A549 (cell line): ENCODE results near the gene KIF13A. TPM values are rescaled to one million over a fixed set of nuclear protein-coding genes. Genes with fewer than 3 reads are reported as not detected.

Source experiments
- ATAC-seq, 2 experiments: fragments of 200-7000 bp in 1 of 2; fragments of >200 bp in 1 of 2; cut with Nextera tagmentation in 1 of 2; cut with Tn5 transposase in 1 of 2; 3 replicates each; pipeline versions ENCODE4 v1.8.0 to v1.9.1; 2018 to 2020; ENCODE audit warnings: mild to moderate bottlenecking in 1 of 2, moderate library complexity in 1 of 2
- CTCF ChIA-PET: fragments of 300-600 bp; sonication (Branson Sonifier 250); formaldehyde crosslinking; extraction: SDS; loops from one replicate; lab custom pipeline; 2021; ENCODE audit warnings: antibody characterized with exemption, inconsistent platforms; lab: Yijun Ruan, JAX
- POLR2A ChIA-PET: fragments of 350-600 bp; formaldehyde crosslinking; extraction: SDS; loops from one replicate; lab custom pipeline; 2021; ENCODE audit warnings: antibody characterized with exemption, inconsistent platforms; lab: Yijun Ruan, JAX
- DNase-seq, 2 experiments: peaks; one replicate each; pipeline versions ENCODE4 v3.0.0 to v3.0.0-alpha.2; 2011 to 2016; ENCODE audit warnings: low read depth in 1 of 2, low spot score in 1 of 2
- FAIRE-seq: peaks from 2 replicates; lab custom pipeline; 2011; peaks lifted over from hg19 to GRCh38; lab: Jason Lieb, UNC
- H3K27ac ChIP-seq, 2 experiments: fragments of >200 bp; sonication (Bioruptor Twin); formaldehyde crosslinking; 3 replicates each; pipeline ENCODE4 v1.5.1; 2016 to 2017
- H3K4me1 ChIP-seq: fragments of >200 bp; sonication (Bioruptor Twin); formaldehyde crosslinking; 3 replicates; pipeline ENCODE4 v1.6.1; 2016
- H3K4me2 ChIP-seq: fragments of >200 bp; sonication (Bioruptor Twin); formaldehyde crosslinking; 3 replicates; pipeline ENCODE4 v1.6.1; 2016
- H3K4me3 ChIP-seq: fragments of >200 bp; sonication (Bioruptor Twin); formaldehyde crosslinking; 3 replicates; pipeline ENCODE4 v1.5.1; 2016
- H3K9me3 ChIP-seq: fragments of >200 bp; sonication (Bioruptor Twin); formaldehyde crosslinking; 3 replicates; pipeline ENCODE4 v1.6.1; 2016
- E2F6 ChIP-seq: IDR thresholded peaks from 2 replicates; pipeline ENCODE4 v1.6.1; 2012; ENCODE audit warnings: low read depth, borderline replicate concordance
- EHMT2 ChIP-seq: fragments of 200-600 bp; sonication (generic); IDR thresholded peaks from 2 replicates; pipeline ENCODE4 v1.6.1; 2016; ENCODE audit warnings: antibody characterized with exemption, low read depth, mild to moderate bottlenecking, moderate library complexity
- FOSL2 ChIP-seq, 2 experiments: fragments of 450-650 bp in 1 of 2; fragments of >200 bp in 1 of 2; sonication (Bioruptor Twin) in 1 of 2; formaldehyde crosslinking; IDR thresholded peaks; 2 replicates each; pipeline versions ENCODE4 v1.5.0 to v1.6.1; 2016 to 2020; ENCODE audit warnings: mild to moderate bottlenecking in 1 of 2, moderate library complexity in 1 of 2
- GATA3 ChIP-seq: IDR thresholded peaks from 2 replicates; pipeline ENCODE4 v1.6.1; 2012; ENCODE audit warnings: borderline replicate concordance
- HES2 ChIP-seq: fragments of >200 bp; sonication (Bioruptor Twin); formaldehyde crosslinking; IDR thresholded peaks from 2 replicates; pipeline ENCODE4 v1.6.1; 2016
- HOXA7 ChIP-seq: fragments of 250-450 bp; sonication (Bioruptor Pico); IDR thresholded peaks from 2 replicates; pipeline ENCODE4 v1.5.0; 2020; ENCODE audit warnings: mild to moderate bottlenecking, moderate library complexity
- JUN ChIP-seq, 2 experiments: fragments of >200 bp; sonication (Bioruptor Twin); formaldehyde crosslinking; IDR thresholded peaks; 2 replicates in 1 of 2; 3 replicates in 1 of 2; pipeline ENCODE4 v1.6.1; 2016 to 2017
- MAX ChIP-seq: IDR thresholded peaks from 2 replicates; pipeline ENCODE4 v1.6.1; 2012
- MAZ ChIP-seq: fragments of 150-350 bp; IDR thresholded peaks from 2 replicates; pipeline ENCODE4 v1.6.1; 2014; ENCODE audit warnings: antibody characterized with exemption, low read depth, low read length, borderline replicate concordance
- POLR2A ChIP-seq: IDR thresholded peaks from 2 replicates; pipeline ENCODE4 v1.6.1; 2012; ENCODE audit warnings: mild to moderate bottlenecking, low read length
- RAD21 ChIP-seq, 2 experiments: fragments of >200 bp in 1 of 2; sonication (Bioruptor Twin) in 1 of 2; formaldehyde crosslinking in 1 of 2; IDR thresholded peaks in 1 of 2; conservative IDR thresholded peaks in 1 of 2; 2 replicates in 1 of 2; 3 replicates in 1 of 2; pipeline ENCODE4 v1.6.1; 2012 to 2018; ENCODE audit warnings: inconsistent platforms in 1 of 2
- RFX5 ChIP-seq: fragments of 450-650 bp; IDR thresholded peaks from 2 replicates; pipeline ENCODE4 v1.7.1; 2014; ENCODE audit warnings: antibody characterized with exemption, mild to moderate bottlenecking, moderate library complexity
- SREBF2 ChIP-seq: fragments of 450-650 bp; IDR thresholded peaks from 2 replicates; pipeline ENCODE4 v1.6.1; 2014; ENCODE audit warnings: mild to moderate bottlenecking, moderate library complexity
- USF2 ChIP-seq: fragments of 450-650 bp; IDR thresholded peaks from 2 replicates; pipeline ENCODE4 v1.6.1; 2014; ENCODE audit warnings: antibody characterized with exemption
- ZFP36 ChIP-seq: fragments of 450-650 bp; IDR thresholded peaks from 2 replicates; pipeline ENCODE4 v1.6.1; 2014; ENCODE audit warnings: borderline replicate concordance; ENCODE audit not compliant: partially characterized antibody
- WGBS: methylation state at CpG from one replicate; pipeline ENCODE4 v1.1.6; 2017; ENCODE audit errors: missing lambda C conversion rate; 5-methylcytosine and 5-hydroxymethylcytosine counted together
- polyA plus RNA-seq, 4 experiments: library from polyadenylated mRNA; depleted of rRNA in 3 of 4; stranded (reverse); fragments of >200 nt; fragmentation: RNase III in 1 of 4; extraction: RNeasy Plus Mini Kit Qiagen cat#74134 plus additional on column Dnase treatment in 1 of 4; gene quantifications; 2 replicates in 3 of 4; 3 replicates in 1 of 4; pipeline ENCODE4 v1.2.3, GENCODE V29; 2011 to 2017
- TF ChIP-seq, protein P1 (sequence below): fragments of >200 bp; sonication (Bioruptor Twin); formaldehyde crosslinking; IDR thresholded peaks from 3 replicates; pipeline ENCODE4 v1.6.1; 2016
- TF ChIP-seq, protein P2 (sequence below): fragments of 250-450 bp; sonication (Bioruptor Pico); IDR thresholded peaks from 2 replicates; pipeline ENCODE4 v1.5.0; 2021; ENCODE audit warnings: mild to moderate bottlenecking, moderate library complexity, borderline replicate concordance
- TF ChIP-seq, protein P3 (sequence below): fragments of 150-350 bp; IDR thresholded peaks from 2 replicates; pipeline ENCODE4 v1.6.1; 2014; ENCODE audit warnings: low read depth, mild to moderate bottlenecking, low read length

Gene KIF13A
- polyA plus RNA-seq, 2 of the 4 experiments (the other 2 are of a cell fraction): 30.2 to 39.4 TPM

DNA sequence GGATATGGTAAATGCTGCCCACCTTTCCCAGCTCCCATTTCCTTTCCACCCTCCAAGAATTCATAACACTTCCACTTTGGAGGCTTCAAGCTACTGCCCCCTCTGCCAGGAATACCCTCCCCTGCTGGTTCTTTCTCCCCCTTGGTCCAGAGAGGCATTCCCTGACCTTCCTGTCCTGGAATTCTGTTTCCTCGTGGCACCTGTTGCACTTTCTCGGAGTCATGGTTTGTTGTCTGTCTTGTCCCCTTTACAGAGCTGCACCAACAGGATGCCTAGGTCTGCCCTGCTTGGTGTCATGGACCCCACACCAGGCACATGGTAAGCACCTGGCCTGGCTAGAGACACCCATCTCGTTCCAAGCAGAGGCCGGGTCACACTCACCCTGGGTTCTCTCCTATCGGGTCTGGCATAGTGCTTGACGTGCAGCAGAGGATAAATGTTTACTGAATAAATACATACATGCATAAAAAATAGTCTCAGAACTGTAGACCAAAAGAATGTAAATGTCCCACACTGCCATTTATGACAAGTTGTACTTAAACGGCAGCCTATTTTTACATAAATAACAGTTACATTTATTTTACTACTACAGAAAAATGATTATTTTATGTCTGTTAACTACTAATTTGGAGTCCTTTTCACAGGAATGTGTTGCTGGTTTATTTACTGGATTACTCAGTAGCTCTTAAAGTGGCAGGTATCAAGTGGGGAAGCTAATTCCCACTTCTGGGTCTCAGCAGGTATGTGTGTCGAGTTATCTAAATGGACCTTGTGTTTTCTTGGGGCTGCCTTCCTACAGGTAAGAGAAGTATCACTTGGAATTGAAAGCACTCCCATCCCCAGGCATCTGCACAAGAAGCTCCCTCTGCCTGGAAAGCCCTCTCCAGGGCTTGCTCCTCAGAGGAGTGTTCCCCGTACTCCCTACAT, 69.3 kb downstream of the KIF13A start:
- Histone ChIP-seq H3K4me2 (no peak overlapping the region), H3K27ac (no peak overlapping the region), H3K4me1 (peaks cover 13% of the 10 kb centered on the region; the same call in 2 of the 3 replicates), H3K9me3 (no peaks in the 10 kb centered on the region), H3K4me3 (no peak overlapping the region)
- DNase-seq: no peak
- CTCF ChIA-PET: interaction anchor here (0.8 kb wide), 1 partner anchor 70 kb away, joined by 3 read pairs; the partner anchor contains the start of gene KIF13A
- no peak for FAIRE-seq
- WGBS: 91% methylated on average over 9 of the region's 9 CpGs
- TF ChIP-seq FOSL2 (IDR thresholded peaks at IDR 0.05): no peak
- no peak for TF ChIP-seq FOSL2 (CRISPR knock-in tag; IDR thresholded peaks at IDR 0.05)
- no peak for TF ChIP-seq RAD21 (conservative IDR thresholded peaks at IDR 0.05 in 1 of 2, IDR thresholded peaks at IDR 0.05 in 1 of 2)
- no peak for TF ChIP-seq ZFP36
- TF ChIP-seq SREBF2: no peak
- ATAC-seq: no peak
- POLR2A ChIA-PET: no interaction called here

DNA sequence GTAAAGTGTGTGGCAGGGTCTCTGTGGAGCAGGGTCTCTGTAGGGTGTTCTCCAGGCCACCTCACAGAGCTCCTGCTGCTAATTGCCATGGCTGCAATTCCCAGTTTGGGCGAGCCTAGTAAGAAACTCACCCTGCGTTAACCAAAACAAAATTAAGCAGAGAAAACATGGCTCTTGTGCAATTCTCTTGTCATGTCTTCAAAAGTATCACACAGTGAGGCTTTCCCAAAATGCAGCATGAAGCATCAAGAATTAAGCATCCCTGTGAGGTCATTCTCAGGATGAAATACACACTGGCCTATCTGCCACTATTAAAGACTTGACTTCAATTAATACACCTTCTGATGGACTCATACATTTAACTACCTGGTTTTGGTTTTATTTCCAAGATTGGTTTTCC, 72.8 kb downstream of the KIF13A start:
- no peak for DNase-seq
- ATAC-seq: no peak
- CTCF ChIA-PET: interaction anchor here (1.3 kb wide), 1 partner anchor 34 kb away, joined by 3 read pairs; no protein-coding TSS in a partner anchor
- peaks cover 16% of the 10 kb centered on the region; the same call in 2 of the 3 replicates for H3K4me1 ChIP-seq
- no peak overlapping the region for H3K27ac ChIP-seq
- no peak overlapping the region for H3K4me3 ChIP-seq
- TF ChIP-seq SREBF2 (no peak), USF2 (no peak), GATA3 (no peak), EHMT2 (no peak), MAZ (no peak), HES2 (no peak), E2F6 (no peak), JUN (IDR thresholded peaks at IDR 0.05) (no peak), MAX (no peak), HOXA7 (no peak), RFX5 (no peak), POLR2A (no peak)
- TF ChIP-seq, protein P1, sequence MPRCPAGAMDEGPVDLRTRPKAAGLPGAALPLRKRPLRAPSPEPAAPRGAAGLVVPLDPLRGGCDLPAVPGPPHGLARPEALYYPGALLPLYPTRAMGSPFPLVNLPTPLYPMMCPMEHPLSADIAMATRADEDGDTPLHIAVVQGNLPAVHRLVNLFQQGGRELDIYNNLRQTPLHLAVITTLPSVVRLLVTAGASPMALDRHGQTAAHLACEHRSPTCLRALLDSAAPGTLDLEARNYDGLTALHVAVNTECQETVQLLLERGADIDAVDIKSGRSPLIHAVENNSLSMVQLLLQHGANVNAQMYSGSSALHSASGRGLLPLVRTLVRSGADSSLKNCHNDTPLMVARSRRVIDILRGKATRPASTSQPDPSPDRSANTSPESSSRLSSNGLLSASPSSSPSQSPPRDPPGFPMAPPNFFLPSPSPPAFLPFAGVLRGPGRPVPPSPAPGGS: no peak
- TF ChIP-seq, protein P2, sequence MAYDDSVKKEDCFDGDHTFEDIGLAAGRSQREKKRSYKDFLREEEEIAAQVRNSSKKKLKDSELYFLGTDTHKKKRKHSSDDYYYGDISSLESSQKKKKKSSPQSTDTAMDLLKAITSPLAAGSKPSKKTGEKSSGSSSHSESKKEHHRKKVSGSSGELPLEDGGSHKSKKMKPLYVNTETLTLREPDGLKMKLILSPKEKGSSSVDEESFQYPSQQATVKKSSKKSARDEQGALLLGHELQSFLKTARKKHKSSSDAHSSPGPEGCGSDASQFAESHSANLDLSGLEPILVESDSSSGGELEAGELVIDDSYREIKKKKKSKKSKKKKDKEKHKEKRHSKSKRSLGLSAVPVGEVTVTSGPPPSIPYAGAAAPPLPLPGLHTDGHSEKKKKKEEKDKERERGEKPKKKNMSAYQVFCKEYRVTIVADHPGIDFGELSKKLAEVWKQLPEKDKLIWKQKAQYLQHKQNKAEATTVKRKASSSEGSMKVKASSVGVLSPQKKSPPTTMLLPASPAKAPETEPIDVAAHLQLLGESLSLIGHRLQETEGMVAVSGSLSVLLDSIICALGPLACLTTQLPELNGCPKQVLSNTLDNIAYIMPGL (CRISPR knock-in tag): no peak
- TF ChIP-seq, protein P3, sequence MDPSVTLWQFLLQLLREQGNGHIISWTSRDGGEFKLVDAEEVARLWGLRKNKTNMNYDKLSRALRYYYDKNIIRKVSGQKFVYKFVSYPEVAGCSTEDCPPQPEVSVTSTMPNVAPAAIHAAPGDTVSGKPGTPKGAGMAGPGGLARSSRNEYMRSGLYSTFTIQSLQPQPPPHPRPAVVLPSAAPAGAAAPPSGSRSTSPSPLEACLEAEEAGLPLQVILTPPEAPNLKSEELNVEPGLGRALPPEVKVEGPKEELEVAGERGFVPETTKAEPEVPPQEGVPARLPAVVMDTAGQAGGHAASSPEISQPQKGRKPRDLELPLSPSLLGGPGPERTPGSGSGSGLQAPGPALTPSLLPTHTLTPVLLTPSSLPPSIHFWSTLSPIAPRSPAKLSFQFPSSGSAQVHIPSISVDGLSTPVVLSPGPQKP: no peak
- TF ChIP-seq, all 56 proteins: peak for 0
- 77% methylated on average over 2 of the region's 2 CpGs for WGBS
- Histone ChIP-seq H3K9me3 (no peaks in the 10 kb centered on the region), H3K4me2 (no peak overlapping the region)
- POLR2A ChIA-PET: no interaction called here
- no peak for FAIRE-seq
